ENCODE measurements around the gene RBMY1B.
"Not testable (repeated sequence)": the region's sequence is repeated elsewhere in the genome, so short reads cannot be mapped to it uniquely, and the experiment has no call there.

Gene RBMY1B

DNA sequence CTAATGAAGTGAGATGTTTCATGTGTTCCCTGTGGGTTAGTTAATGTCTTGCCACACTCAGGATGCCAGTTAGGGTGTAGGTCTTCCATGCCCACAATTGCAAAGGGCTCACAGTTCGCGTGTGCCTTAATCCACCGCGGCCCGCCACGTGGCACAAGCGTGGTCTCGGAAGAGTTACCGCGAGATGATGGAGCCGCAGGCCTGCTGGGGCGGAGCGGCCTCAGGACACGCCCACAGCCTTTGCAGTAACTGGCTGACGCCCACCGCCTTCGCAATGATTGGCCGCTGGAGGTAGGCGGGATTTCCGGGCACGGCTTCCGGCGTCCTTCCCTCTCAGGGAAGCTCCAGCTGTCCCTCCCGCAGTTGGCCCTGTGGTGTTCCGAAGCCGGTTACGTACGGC, at the start of gene RBMY1B:
TSS of gene RBMY1B (plus strand) at position 301 of the 400 bp plus-strand sequence. CDS start 2,013 bp downstream, outside the sequence.
- FAIRE-seq: not testable (repeated sequence)

DNA sequence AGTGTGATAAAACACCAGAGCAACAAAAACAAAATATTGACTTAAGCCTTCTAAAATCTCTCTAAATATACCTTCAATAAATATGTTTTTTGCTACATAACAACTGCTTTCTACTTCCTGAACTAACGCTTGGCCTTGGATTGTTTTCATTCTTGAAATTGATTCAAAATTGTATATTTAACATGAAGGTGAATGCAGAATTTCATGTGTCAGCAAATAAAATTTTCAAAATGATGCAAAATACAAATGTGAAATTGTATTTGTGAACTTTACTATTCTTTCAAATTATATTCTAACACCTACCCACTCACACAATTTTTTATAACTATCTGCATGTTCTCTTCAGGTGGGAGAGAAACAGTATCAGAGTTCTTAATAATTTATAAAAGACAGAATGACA, 48.2 kb upstream of the RBMY1B start:
- FAIRE-seq: not testable (repeated sequence)

GRCh38 chrY:21482967-21483366, 28.2 kb upstream of the RBMY1B start:
- FAIRE-seq: no peak

DNA sequence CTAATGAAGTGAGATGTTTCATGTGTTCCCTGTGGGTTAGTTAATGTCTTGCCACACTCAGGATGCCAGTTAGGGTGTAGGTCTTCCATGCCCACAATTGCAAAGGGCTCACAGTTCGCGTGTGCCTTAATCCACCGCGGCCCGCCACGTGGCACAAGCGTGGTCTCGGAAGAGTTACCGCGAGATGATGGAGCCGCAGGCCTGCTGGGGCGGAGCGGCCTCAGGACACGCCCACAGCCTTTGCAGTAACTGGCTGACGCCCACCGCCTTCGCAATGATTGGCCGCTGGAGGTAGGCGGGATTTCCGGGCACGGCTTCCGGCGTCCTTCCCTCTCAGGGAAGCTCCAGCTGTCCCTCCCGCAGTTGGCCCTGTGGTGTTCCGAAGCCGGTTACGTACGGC, 23.4 kb downstream of the RBMY1B start, which contains the start of gene RBMY1A1:
TSS of gene RBMY1A1 (plus strand) at position 301 of the 400 bp plus-strand sequence. CDS start 2,013 bp downstream, outside the sequence.
- not testable (repeated sequence) for FAIRE-seq

DNA sequence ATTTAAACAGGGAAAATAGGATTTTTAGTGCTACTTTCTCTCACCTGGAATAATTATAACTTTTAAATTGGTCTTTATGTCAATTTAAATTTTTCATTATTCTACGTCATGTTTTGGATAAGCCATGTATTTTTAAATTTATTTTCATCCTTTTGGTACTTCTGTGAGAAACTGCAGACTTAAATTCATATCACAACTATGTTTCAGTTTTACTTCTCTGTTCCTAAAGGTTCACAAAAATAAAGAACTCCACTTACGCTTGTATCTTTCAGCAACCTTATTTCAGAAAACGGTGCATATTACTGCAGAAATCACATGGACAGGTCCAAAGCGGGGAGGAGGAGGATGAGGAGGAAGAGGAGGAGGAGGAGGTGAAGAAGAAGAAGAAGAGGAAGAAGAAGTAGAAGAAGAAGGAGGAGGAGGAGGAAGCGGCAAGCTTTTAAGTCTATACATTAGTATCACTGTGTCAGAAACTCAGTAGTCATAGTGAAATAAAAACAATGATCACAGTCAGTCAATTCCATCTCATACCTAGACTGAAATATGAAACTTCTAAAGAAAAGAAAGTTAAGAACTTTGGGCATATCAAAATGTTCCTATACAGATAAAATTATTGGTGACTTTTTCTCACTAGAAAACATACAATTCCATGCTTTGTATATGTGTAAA, 48.3 kb downstream of the RBMY1B start:
- FAIRE-seq: not testable (repeated sequence)
